ENCODE data around the gene SEC16B.
"Not testable (repeated sequence)": the region's sequence is repeated elsewhere in the genome, so short reads cannot be mapped to it uniquely, and the experiment has no call there.

SEC16B gene

GRCh38 chr1:177995369-177995768 lies 25.5 kb upstream of the SEC16B start:
- H3K36me3 ChIP-seq (ENCODE audit: control insufficient read depth in 1 of 2, insufficient read depth in 2 of 2, low read depth in 1 of 2, low read length in 2 of 2): no peaks in the 10 kb centered on the region
- H2BK12ac ChIP-seq (ENCODE audit: low read length in 2 of 2): no peak overlapping the region
- H2BK5ac ChIP-seq (ENCODE audit: low read depth, low read length, poor library complexity, severe bottlenecking): no peak overlapping the region
- WGBS: 89% methylated on average over 5 of the region's 5 CpGs
- H3K27ac ChIP-seq (ENCODE audit: low read length, poor library complexity, severe bottlenecking): no peak overlapping the region
- H2BK120ac ChIP-seq (ENCODE audit: low read depth, low read length): no peak overlapping the region
- no peak overlapping the region for H3K4me3 ChIP-seq (ENCODE audit: insufficient read depth in 1 of 2, low read depth in 1 of 2, low read length in 2 of 2)
- no peak overlapping the region for H4K8ac ChIP-seq (ENCODE audit: low read length)
- no peak overlapping the region for H3K4me2 ChIP-seq (ENCODE audit: low read length, poor library complexity, severe bottlenecking)
- no peak overlapping the region for H3K18ac ChIP-seq (ENCODE audit: low read depth in 1 of 2, low read length in 2 of 2)
- no peaks in the 10 kb centered on the region for H3K9me3 ChIP-seq (ENCODE audit: control insufficient read depth, low read length)
- H3K4ac ChIP-seq (ENCODE audit: low read depth in 1 of 2, low read length in 2 of 2): no peak overlapping the region
- no peak overlapping the region for H3K14ac ChIP-seq (ENCODE audit: low read length in 2 of 2)
- H2AK5ac ChIP-seq (ENCODE audit: low read length, severe bottlenecking): no peak overlapping the region
- no peak overlapping the region for H4K91ac ChIP-seq (ENCODE audit: low read length)
- H3K23ac ChIP-seq (ENCODE audit: low read length in 2 of 2): no peak overlapping the region
- H2BK15ac ChIP-seq (ENCODE audit: low read depth, poor library complexity, severe bottlenecking): no peak overlapping the region
- H3K27me3 ChIP-seq (ENCODE audit: control insufficient read depth in 1 of 2, insufficient read depth in 1 of 2, low read length in 2 of 2): no peaks in the 10 kb centered on the region
- no peak overlapping the region for H3K9ac ChIP-seq (ENCODE audit: low read length)
- no peak overlapping the region for H2AFZ ChIP-seq (ENCODE audit: low read depth, low read length)
- no peaks in the 10 kb centered on the region for H3K4me1 ChIP-seq (ENCODE audit: control insufficient read depth, insufficient read depth, low read depth, low read length)
- H3K79me1 ChIP-seq (replicated peaks; ENCODE audit: low read length, poor library complexity, severe bottlenecking): no peaks in the 10 kb centered on the region
- no peak for DNase-seq

- H2AFZ ChIP-seq (ENCODE audit: low read depth, low read length); H3K36me3 ChIP-seq (ENCODE audit: control insufficient read depth in 1 of 2, insufficient read depth in 2 of 2, low read depth in 1 of 2, low read length in 2 of 2); H2BK5ac ChIP-seq (ENCODE audit: low read depth, low read length, poor library complexity, severe bottlenecking); H2BK15ac ChIP-seq (ENCODE audit: low read depth, poor library complexity, severe bottlenecking); H3K18ac ChIP-seq (ENCODE audit: low read depth in 1 of 2, low read length in 2 of 2); H3K23ac ChIP-seq (ENCODE audit: low read length in 2 of 2); H3K4me3 ChIP-seq (ENCODE audit: insufficient read depth in 1 of 2, low read depth in 1 of 2, low read length in 2 of 2); H2BK12ac ChIP-seq (ENCODE audit: low read length in 2 of 2); H3K9ac ChIP-seq (ENCODE audit: low read length); H2BK120ac ChIP-seq (ENCODE audit: low read depth, low read length); H3K79me1 ChIP-seq (replicated peaks; ENCODE audit: low read length, poor library complexity, severe bottlenecking); H3K27ac ChIP-seq (ENCODE audit: low read length, poor library complexity, severe bottlenecking); H3K4me1 ChIP-seq (ENCODE audit: control insufficient read depth, insufficient read depth, low read depth, low read length); H3K9me3 ChIP-seq (ENCODE audit: control insufficient read depth, low read length); H3K4me2 ChIP-seq (ENCODE audit: low read length, poor library complexity, severe bottlenecking); H4K91ac ChIP-seq (ENCODE audit: low read length); H2AK5ac ChIP-seq (ENCODE audit: low read length, severe bottlenecking); H4K8ac ChIP-seq (ENCODE audit: low read length); H3K4ac ChIP-seq (ENCODE audit: low read depth in 1 of 2, low read length in 2 of 2); H3K14ac ChIP-seq (ENCODE audit: low read length in 2 of 2); DNase-seq; H3K27me3 ChIP-seq (ENCODE audit: control insufficient read depth in 1 of 2, insufficient read depth in 1 of 2, low read length in 2 of 2): not testable (repeated sequence)
- whole genome bisulfite sequencing: 71% methylated on average over 5 of the region's 5 CpGs
Observed at GRCh38 chr1:177986281-177986680, 16.4 kb upstream of the SEC16B start.

- H2BK120ac ChIP-seq (ENCODE audit: low read depth, low read length): no peak overlapping the region
- no peaks in the 10 kb centered on the region for H3K9me3 ChIP-seq (ENCODE audit: control insufficient read depth, low read length)
- no peak overlapping the region for H2BK15ac ChIP-seq (ENCODE audit: low read depth, poor library complexity, severe bottlenecking)
Observed at GRCh38 chr1:177984761-177985160, 14.9 kb upstream of the SEC16B start.

GRCh38 chr1:177984136-177984525 lies 14.3 kb upstream of the SEC16B start:
- Histone ChIP-seq H3K14ac (ENCODE audit: low read length in 2 of 2) (no peak overlapping the region), H3K27me3 (ENCODE audit: control insufficient read depth in 1 of 2, insufficient read depth in 1 of 2, low read length in 2 of 2) (no peaks in the 10 kb centered on the region), H3K9me3 (ENCODE audit: control insufficient read depth, low read length) (no peaks in the 10 kb centered on the region), H3K79me1 (replicated peaks; ENCODE audit: low read length, poor library complexity, severe bottlenecking) (peaks cover 2% of the 10 kb centered on the region), H2AK5ac (ENCODE audit: low read length, severe bottlenecking) (no peak overlapping the region), H2AFZ (ENCODE audit: low read depth, low read length) (no peak overlapping the region), H2BK5ac (ENCODE audit: low read depth, low read length, poor library complexity, severe bottlenecking) (no peak overlapping the region), H2BK15ac (ENCODE audit: low read depth, poor library complexity, severe bottlenecking) (no peak overlapping the region), H2BK12ac (ENCODE audit: low read length in 2 of 2) (no peak overlapping the region), H3K4me2 (ENCODE audit: low read length, poor library complexity, severe bottlenecking) (peak overlapping the region; percentile 35), H3K4me1 (ENCODE audit: control insufficient read depth, insufficient read depth, low read depth, low read length) (no peaks in the 10 kb centered on the region), H4K8ac (ENCODE audit: low read length) (no peak overlapping the region), H3K23ac (ENCODE audit: low read length in 2 of 2) (no peak overlapping the region), H4K91ac (ENCODE audit: low read length) (no peak overlapping the region), H3K18ac (ENCODE audit: low read depth in 1 of 2, low read length in 2 of 2) (peak overlapping the region in 1 of 2 experiments; percentile 84), H2BK120ac (ENCODE audit: low read depth, low read length) (no peak overlapping the region), H3K4me3 (ENCODE audit: insufficient read depth in 1 of 2, low read depth in 1 of 2, low read length in 2 of 2) (peak overlapping the region in 1 of 2 experiments; percentile 67), H3K27ac (ENCODE audit: low read length, poor library complexity, severe bottlenecking) (peak overlapping the region; percentile 78), H3K36me3 (ENCODE audit: control insufficient read depth in 1 of 2, insufficient read depth in 2 of 2, low read depth in 1 of 2, low read length in 2 of 2) (no peaks in the 10 kb centered on the region), H3K4ac (ENCODE audit: low read depth in 1 of 2, low read length in 2 of 2) (no peak overlapping the region), H3K9ac (ENCODE audit: low read length) (peak overlapping the region; percentile 85)
- 10% methylated on average over 3 of the region's 3 CpGs for WGBS
- DNase-seq: peak; percentile 91

More at GRCh38 chr1:177984761-177985160, 14.9 kb upstream of the SEC16B start:
- Histone ChIP-seq H3K79me1 (replicated peaks; ENCODE audit: low read length, poor library complexity, severe bottlenecking) (no peaks in the 10 kb centered on the region), H2AK5ac (ENCODE audit: low read length, severe bottlenecking) (peak overlapping the region; percentile 2), H2BK5ac (ENCODE audit: low read depth, low read length, poor library complexity, severe bottlenecking) (no peak overlapping the region), H3K36me3 (ENCODE audit: control insufficient read depth in 1 of 2, insufficient read depth in 2 of 2, low read depth in 1 of 2, low read length in 2 of 2) (no peaks in the 10 kb centered on the region), H3K4me3 (ENCODE audit: insufficient read depth in 1 of 2, low read depth in 1 of 2, low read length in 2 of 2) (no peak overlapping the region), H3K9ac (ENCODE audit: low read length) (peak overlapping the region; percentile 85), H3K4me2 (ENCODE audit: low read length, poor library complexity, severe bottlenecking) (no peak overlapping the region), H2BK12ac (ENCODE audit: low read length in 2 of 2) (no peak overlapping the region), H3K14ac (ENCODE audit: low read length in 2 of 2) (no peak overlapping the region), H4K91ac (ENCODE audit: low read length) (no peak overlapping the region), H3K23ac (ENCODE audit: low read length in 2 of 2) (no peak overlapping the region), H3K4me1 (ENCODE audit: control insufficient read depth, insufficient read depth, low read depth, low read length) (no peaks in the 10 kb centered on the region), H3K27me3 (ENCODE audit: control insufficient read depth in 1 of 2, insufficient read depth in 1 of 2, low read length in 2 of 2) (no peaks in the 10 kb centered on the region), H2AFZ (ENCODE audit: low read depth, low read length) (no peak overlapping the region), H4K8ac (ENCODE audit: low read length) (no peak overlapping the region), H3K18ac (ENCODE audit: low read depth in 1 of 2, low read length in 2 of 2) (no peak overlapping the region), H3K27ac (ENCODE audit: low read length, poor library complexity, severe bottlenecking) (peak overlapping the region; percentile 9), H3K4ac (ENCODE audit: low read depth in 1 of 2, low read length in 2 of 2) (no peak overlapping the region)
- no peak for DNase-seq
- WGBS: 100% methylated on average over 1 of the region's 1 CpG
